ENCODE data around the gene HMGN5.

The HMGN5 gene

GRCh38 chrX:81202943-81203342, 1.2 kb upstream of the HMGN5 start:
- DNase-seq (ENCODE audit: low read depth), result no peak
- no peak for TF ChIP-seq CTCF (IDR thresholded peaks at IDR 0.05; ENCODE audit: control insufficient read depth, insufficient read depth, low read depth, low read length, missing control alignments)
- H3K4me3 ChIP-seq (ENCODE audit: control insufficient read depth, low read depth, low read length), result peak overlapping the region; percentile 70

GRCh38 chrX:81202456-81202819, 725 bp upstream of the HMGN5 start:
- no peak for DNase-seq (ENCODE audit: low read depth)
- H3K4me3 ChIP-seq (ENCODE audit: control insufficient read depth, low read depth, low read length), result peak overlapping the region; percentile 70
- no peak for TF ChIP-seq CTCF (IDR thresholded peaks at IDR 0.05; ENCODE audit: control insufficient read depth, insufficient read depth, low read depth, low read length, missing control alignments)

DNA sequence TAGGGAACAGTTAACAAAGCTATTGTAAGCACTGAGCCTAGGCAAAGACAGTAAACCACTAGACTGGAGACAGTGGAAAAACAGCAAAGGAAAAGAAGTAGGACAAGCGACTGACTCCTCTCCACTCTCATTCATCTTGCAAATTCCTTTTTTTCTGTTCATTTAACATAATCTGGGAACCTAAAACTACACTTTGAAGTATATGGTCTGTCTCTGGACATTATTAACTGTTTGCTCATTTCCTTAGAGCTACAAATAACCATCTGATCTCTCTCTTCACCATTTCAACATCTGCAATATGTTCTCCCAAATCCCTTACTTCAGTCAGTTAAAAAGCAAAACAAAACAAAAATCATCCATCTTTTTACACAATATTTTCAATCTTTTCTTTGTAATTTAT, 642 bp downstream of the HMGN5 start:
- TF ChIP-seq CTCF (IDR thresholded peaks at IDR 0.05; ENCODE audit: control insufficient read depth, insufficient read depth, low read depth, low read length, missing control alignments), result no peak
- peak overlapping the region; percentile 70 for H3K4me3 ChIP-seq (ENCODE audit: control insufficient read depth, low read depth, low read length)
- DNase-seq (ENCODE audit: low read depth), result no peak

DNA sequence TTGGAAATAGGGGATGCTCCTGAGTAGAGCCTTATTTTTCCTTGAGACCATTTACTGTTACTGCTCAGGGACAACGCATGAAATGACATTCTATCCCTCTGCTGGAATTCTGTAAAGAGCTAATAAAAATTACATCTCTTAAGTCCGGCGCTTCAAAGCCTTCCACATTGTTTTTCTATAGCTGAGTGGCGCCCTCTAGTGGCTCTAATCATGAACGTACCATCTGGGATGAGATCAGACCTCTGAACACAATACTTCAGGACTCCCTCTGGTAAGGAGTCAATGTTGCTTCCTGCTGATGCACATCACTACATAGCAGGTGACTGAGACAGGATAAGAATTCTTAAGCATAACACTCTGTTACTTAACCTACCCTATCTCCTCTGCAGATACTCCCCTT, 6.0 kb downstream of the HMGN5 start:
- TF ChIP-seq CTCF (IDR thresholded peaks at IDR 0.05; ENCODE audit: control insufficient read depth, insufficient read depth, low read depth, low read length, missing control alignments), result peak; percentile 74
- H3K4me3 ChIP-seq (ENCODE audit: control insufficient read depth, low read depth, low read length), result no peak overlapping the region
- DNase-seq (ENCODE audit: low read depth), result peak; percentile 17

GRCh38 chrX:81195259-81195658, 6.5 kb downstream of the HMGN5 start:
- DNase-seq (ENCODE audit: low read depth), result no peak
- no peak overlapping the region for H3K4me3 ChIP-seq (ENCODE audit: control insufficient read depth, low read depth, low read length)
- no peak for TF ChIP-seq CTCF (IDR thresholded peaks at IDR 0.05; ENCODE audit: control insufficient read depth, insufficient read depth, low read depth, low read length, missing control alignments)

- TF ChIP-seq CTCF (IDR thresholded peaks at IDR 0.05; ENCODE audit: control insufficient read depth, insufficient read depth, low read depth, low read length, missing control alignments), result peak; percentile 21
- DNase-seq (ENCODE audit: low read depth), result no peak
These were observed 27.4 kb downstream of the HMGN5 start for GRCh38 chrX:81174286-81174685.

GRCh38 chrX:81168391-81168790, 33.3 kb downstream of the HMGN5 start:
- H3K4me3 ChIP-seq (ENCODE audit: control insufficient read depth, low read depth, low read length), result no peak overlapping the region
- no peak for DNase-seq (ENCODE audit: low read depth)
- no peak for TF ChIP-seq CTCF (IDR thresholded peaks at IDR 0.05; ENCODE audit: control insufficient read depth, insufficient read depth, low read depth, low read length, missing control alignments)

More at GRCh38 chrX:81174286-81174685, 27.4 kb downstream of the HMGN5 start:
- no peak overlapping the region for H3K4me3 ChIP-seq (ENCODE audit: control insufficient read depth, low read depth, low read length)
